Body of pancreas (tissue), 4 donors: ENCODE measurements around the gene PARP12. TPM values are rescaled to one million over a fixed set of nuclear protein-coding genes. Genes with fewer than 3 reads are reported as not detected.

Experiments used
- ATAC-seq: fragments of 150-250 bp; one replicate; pipeline ENCODE4 v1.9.1; 2016
- DNase-seq, 4 donors: peaks; one replicate each; pipeline ENCODE4 v3.0.0-alpha.2; 2019
- H3K27ac ChIP-seq, 4 donors: fragments of 200-600 bp; sonication (generic); 1 replicate in 3 of 4; 2 replicates in 1 of 4; pipeline versions ENCODE4 v1.5.1 to v1.6.1; 2016 to 2019; ENCODE audit warnings: mild to moderate bottlenecking in 1 of 4, mixed read lengths in 1 of 4, moderate library complexity in 1 of 4
- H3K27me3 ChIP-seq, 2 donors: fragments of 200-600 bp; sonication (generic); one replicate each; pipeline ENCODE4 v1.6.0; 2016; ENCODE audit warnings: mild to moderate bottlenecking in 1 of 2
- H3K36me3 ChIP-seq, 2 donors: fragments of 200-600 bp; sonication (generic); replicated peaks in 1 of 2; 2 replicates each; pipeline ENCODE4 v1.5.1; 2016; ENCODE audit warnings: low read depth in 2 of 2; ENCODE audit not compliant: insufficient read depth in 1 of 2
- H3K4me1 ChIP-seq: fragments of 200-600 bp; sonication (generic); one replicate; pipeline ENCODE4 v1.6.0; 2016
- H3K4me3 ChIP-seq, 2 donors: fragments of 200-600 bp; sonication (generic); 1 replicate in 1 of 2; 2 replicates in 1 of 2; pipeline ENCODE4 v1.5.1; 2016 to 2019
- H3K9me3 ChIP-seq, 3 donors: fragments of 200-600 bp; sonication (generic); 1 replicate in 2 of 3; 2 replicates in 1 of 3; pipeline ENCODE4 v1.5.1; 2016
- CTCF ChIP-seq, 7 experiments: fragments of 450-650 bp in 4 of 7; fragments of 200-600 bp in 3 of 7; sonication (generic) in 3 of 7; IDR thresholded peaks; one replicate each; pipeline ENCODE4 v1.5.1; 2016 to 2019; ENCODE audit warnings: antibody characterized with exemption in 7 of 7
- POLR2A ChIP-seq, 3 donors: fragments of 450-650 bp; IDR thresholded peaks; one replicate each; pipeline ENCODE4 v1.6.1; 2016; ENCODE audit warnings: antibody characterized with exemption in 3 of 3, mild to moderate bottlenecking in 2 of 3
- WGBS, 2 donors: methylation state at CpG; one replicate each; pipeline ENCODE4 v1.1.5; 2017; 5-methylcytosine and 5-hydroxymethylcytosine counted together
- intact Hi-C: fragments of 100-400 bp; cut with DNase I; formaldehyde crosslinking; loops from one replicate; pipeline ENCODE4 v1.15.1; 2023
- small RNA-seq: library from RNA; depleted of rRNA; stranded (forward); fragments of <200 nt; gene quantifications from one replicate; pipeline ENCODE3, GENCODE V24; 2016
- total RNA-seq, 2 donors: library from RNA; depleted of rRNA; stranded (reverse); fragments of >200 nt; gene quantifications; one replicate each; pipeline ENCODE4 v1.1.0, GENCODE V29; 2016

The PARP12 gene
- total RNA-seq, 2 donors from 2014 or later, result 37.1 to 66.9 TPM

GRCh38 chr7:139976055-139976837 is 86.5 kb downstream of the PARP12 start:
- intact Hi-C loops, result no loop called here
- TF ChIP-seq CTCF (IDR thresholded peaks at IDR 0.05), result no peak
- no peak for TF ChIP-seq POLR2A (IDR thresholded peaks at IDR 0.05)
- no peaks in the 10 kb centered on the region for H3K36me3 ChIP-seq
- WGBS, 2 donors, result 83 to 84% methylated on average over 9 to 11 of the region's 11 CpGs
- no peaks in the 10 kb centered on the region for H3K27me3 ChIP-seq
- H3K9me3 ChIP-seq, result no peaks in the 10 kb centered on the region
- H3K4me3 ChIP-seq, result no peak overlapping the region
- no peak for DNase-seq
- H3K4me1 ChIP-seq, result no peaks in the 10 kb centered on the region
- no peak for ATAC-seq
- H3K27ac ChIP-seq, result no peak overlapping the region

- DNase-seq, result no peak
- Histone ChIP-seq H3K4me1 (no peaks in the 10 kb centered on the region), H3K27ac (no peak overlapping the region), H3K9me3 (no peaks in the 10 kb centered on the region), H3K27me3 (no peaks in the 10 kb centered on the region), H3K4me3 (no peak overlapping the region), H3K36me3 (no peaks in the 10 kb centered on the region)
- intact Hi-C loops, result no loop called here
- ATAC-seq, result no peak
- TF ChIP-seq POLR2A (IDR thresholded peaks at IDR 0.05) (no peak), CTCF (IDR thresholded peaks at IDR 0.05) (no peak)
- WGBS, 2 donors, result 84 to 87% methylated on average over 13 of the region's 13 CpGs
Measured at GRCh38 chr7:139974179-139974811, 88.5 kb downstream of the PARP12 start.

Small RNA genes lying within 50 kb of the gene (small RNA-seq; reads per million reads assigned to genes)
- gene RF00019, result not detected

Other genes with a start within 250 kb of the PARP12 start
- gene TBXAS1, start 233.7 kb downstream of the PARP12 start, total RNA-seq, result 10 to 100 TPM in 1 of 2 donors, 1 to 10 TPM in 1; 3.6 to 10.6 TPM
- 1 to 10 TPM; 5.3 to 9.6 TPM for gene KDM7A, start 114.0 kb upstream of the PARP12 start, total RNA-seq